ENCODE results near the gene MNS1.
"Not testable (repeated sequence)": the region's sequence is repeated elsewhere in the genome, so short reads cannot be mapped to it uniquely, and the experiment has no call there.

Gene MNS1

DNA sequence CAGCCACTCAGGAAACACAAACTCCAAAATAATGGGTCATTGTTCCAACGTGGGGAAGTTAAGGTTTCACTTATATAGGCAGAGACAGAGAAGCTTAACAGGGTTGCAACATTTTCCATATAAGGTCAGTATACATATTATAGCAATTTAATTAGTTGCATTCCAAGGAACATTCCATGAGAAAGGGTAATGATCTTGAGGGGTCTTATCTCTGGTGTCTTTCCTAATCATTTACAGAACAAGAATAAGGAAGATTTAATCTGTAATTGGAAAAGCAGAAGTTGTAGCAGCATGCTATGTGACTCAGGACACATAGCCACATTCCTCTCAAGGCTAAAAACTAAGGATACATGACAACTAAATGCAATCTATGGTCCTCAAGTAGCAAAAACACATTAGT, 4.9 kb downstream of the MNS1 start:
- no peak for DNase-seq
- in situ Hi-C loops (cut with HindIII; ENCODE audit: low pct_ligation_motif_present, low pct_unique_long_range_greater_than_20kb, low sequenced_read_pairs), result no loop called here

DNA sequence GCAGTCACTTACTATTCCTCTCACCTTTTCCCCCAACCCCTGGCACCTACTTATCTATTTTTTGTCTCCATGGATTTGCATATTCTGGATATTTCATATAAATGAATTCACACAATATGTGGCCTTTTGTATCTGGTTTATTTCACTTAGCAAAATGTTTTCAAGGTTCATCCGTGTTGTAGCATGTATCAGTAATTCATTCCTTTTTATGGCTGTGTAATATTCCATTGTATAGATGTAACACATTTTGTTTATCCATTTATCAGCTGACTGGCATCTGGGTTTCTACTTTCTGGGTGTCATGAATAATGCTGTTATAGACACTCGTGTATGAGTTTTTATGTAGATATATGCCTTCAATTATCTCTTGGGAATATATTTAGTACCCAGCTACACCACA, 5.8 kb downstream of the MNS1 start:
- DNase-seq, result no peak
- in situ Hi-C loops (cut with HindIII; ENCODE audit: low pct_ligation_motif_present, low pct_unique_long_range_greater_than_20kb, low sequenced_read_pairs), result no loop called here

DNA sequence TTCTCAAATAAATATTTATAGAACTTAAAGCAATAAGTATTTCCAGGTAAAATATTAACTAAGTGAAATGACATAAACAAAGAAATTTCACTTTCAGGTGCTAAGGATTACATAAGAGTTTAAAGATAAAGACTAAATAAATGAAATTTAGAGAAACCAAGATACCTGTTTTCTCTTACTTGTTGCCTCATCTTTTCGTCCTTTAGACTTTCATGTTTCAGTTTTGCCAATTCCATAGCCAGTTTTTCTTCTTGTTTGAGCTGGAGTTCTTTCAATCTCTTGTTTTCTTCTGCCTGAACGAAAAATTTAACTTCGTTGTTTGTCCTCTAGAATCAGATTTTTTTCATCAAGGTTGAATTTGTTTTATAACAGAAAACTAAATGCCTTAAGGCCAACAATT, 8.7 kb downstream of the MNS1 start:
- in situ Hi-C loops (cut with HindIII; ENCODE audit: low pct_ligation_motif_present, low pct_unique_long_range_greater_than_20kb, low sequenced_read_pairs), result no loop called here
- DNase-seq, result no peak

DNA sequence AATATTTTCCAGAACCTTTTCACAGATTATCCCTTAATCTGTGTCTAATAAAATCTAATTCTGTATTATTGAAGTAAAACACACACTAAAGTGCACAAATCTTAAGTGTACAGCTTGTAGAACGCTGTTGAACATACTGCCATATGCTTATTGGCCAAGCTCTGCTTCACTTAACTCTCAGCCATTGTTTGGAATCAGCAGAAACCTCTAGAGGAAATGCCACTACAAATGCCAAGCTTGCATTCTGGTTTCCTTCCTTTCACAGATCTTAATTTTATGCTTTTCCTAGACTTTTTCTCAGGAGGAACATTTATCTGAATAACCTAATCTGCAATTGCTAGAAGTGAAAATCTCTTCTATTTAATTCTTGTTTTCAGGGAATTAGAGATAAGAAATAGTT, 10.1 kb downstream of the MNS1 start:
- in situ Hi-C loops (cut with HindIII; ENCODE audit: low pct_ligation_motif_present, low pct_unique_long_range_greater_than_20kb, low sequenced_read_pairs), result no loop called here
- no peak for DNase-seq

DNA sequence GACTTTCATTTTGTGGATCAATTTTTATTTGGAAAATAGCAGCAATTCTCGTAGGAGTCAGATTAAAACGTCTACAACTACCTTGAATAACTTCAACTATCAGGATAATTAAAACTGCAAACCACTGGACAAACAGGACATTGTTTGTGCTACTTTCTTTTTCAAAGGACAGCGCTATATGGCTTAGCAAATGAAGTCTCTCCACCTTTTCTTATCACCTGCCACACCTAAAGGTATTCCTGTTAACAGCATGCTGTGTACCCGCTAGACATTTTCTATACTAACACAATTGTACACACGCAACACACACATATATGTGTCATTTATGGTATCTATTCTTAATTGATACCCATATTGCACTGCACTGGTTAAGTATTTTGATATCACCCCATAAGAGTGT, 19.2 kb downstream of the MNS1 start:
- in situ Hi-C loops (cut with HindIII; ENCODE audit: low pct_ligation_motif_present, low pct_unique_long_range_greater_than_20kb, low sequenced_read_pairs), result no loop called here

DNA sequence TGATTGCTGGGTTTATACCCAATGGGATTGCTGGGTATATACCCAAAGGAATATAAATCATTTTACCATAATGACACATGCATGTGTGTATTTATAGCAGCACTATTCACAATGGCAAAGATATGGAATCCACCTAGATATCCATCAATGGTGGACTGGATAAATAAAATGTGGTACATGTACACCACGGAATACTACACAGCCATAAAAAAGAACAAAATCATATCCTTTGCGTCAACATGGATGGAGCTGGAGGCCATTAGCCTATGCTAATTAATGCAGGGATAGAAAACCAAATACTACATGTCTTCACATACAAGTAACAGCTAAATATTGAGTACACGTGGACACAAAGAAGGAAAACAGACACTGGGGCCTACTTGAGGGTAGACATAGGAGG, 22.6 kb downstream of the MNS1 start:
- in situ Hi-C loops (cut with HindIII; ENCODE audit: low pct_ligation_motif_present, low pct_unique_long_range_greater_than_20kb, low sequenced_read_pairs), result no loop called here
- DNase-seq, result no peak

More for the DNA sequence above, 19.2 kb downstream of the MNS1 start:
- DNase-seq, result no peak

DNA sequence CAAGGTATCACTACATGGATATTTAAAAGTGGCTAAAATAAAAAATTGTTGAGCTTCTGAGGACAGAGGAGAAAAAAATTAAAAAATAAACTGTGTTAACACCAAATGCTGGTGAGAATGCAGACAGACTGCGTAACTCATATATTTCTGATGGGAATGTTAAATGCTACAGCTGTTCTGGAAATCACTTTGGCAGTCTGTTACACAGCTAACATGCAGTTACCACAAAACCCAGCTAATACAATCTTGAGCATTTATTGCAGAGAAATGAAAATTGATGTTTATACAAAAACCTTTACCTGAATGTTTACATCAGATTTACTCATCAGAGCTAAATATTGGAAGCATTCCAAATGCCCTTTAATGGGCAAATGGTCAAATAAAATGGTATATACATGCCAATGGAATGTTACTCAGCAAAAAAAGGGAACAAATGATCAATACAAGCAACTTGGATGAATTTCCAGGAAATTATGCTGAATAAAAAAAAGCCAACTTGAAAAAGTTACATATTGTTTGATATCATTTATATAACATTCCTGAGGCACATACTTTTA, 24.6 kb downstream of the MNS1 start:
- in situ Hi-C loops (cut with HindIII; ENCODE audit: low pct_ligation_motif_present, low pct_unique_long_range_greater_than_20kb, low sequenced_read_pairs), result no loop called here
- DNase-seq, result no peak

DNA sequence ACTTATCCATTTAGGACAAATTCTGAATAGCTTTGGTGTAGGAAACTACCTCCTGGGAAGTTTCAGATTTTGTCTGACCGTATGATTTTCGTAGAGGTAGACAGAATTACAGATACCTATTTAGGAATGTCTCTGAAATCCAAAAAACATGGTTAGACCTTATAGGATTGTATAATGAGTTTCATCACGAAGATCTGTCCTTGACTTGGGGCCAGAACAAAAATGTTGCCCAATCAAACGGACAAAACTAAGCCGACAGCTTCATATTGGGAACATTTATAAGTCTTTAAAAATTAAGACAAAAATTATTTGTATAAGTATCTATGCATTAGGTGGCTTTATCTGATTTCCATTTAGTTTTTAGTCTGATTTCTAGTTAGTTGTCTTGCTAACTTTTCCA, 32.6 kb downstream of the MNS1 start:
- in situ Hi-C loops (cut with HindIII; ENCODE audit: low pct_ligation_motif_present, low pct_unique_long_range_greater_than_20kb, low sequenced_read_pairs), result no loop called here
- DNase-seq, result no peak

DNA sequence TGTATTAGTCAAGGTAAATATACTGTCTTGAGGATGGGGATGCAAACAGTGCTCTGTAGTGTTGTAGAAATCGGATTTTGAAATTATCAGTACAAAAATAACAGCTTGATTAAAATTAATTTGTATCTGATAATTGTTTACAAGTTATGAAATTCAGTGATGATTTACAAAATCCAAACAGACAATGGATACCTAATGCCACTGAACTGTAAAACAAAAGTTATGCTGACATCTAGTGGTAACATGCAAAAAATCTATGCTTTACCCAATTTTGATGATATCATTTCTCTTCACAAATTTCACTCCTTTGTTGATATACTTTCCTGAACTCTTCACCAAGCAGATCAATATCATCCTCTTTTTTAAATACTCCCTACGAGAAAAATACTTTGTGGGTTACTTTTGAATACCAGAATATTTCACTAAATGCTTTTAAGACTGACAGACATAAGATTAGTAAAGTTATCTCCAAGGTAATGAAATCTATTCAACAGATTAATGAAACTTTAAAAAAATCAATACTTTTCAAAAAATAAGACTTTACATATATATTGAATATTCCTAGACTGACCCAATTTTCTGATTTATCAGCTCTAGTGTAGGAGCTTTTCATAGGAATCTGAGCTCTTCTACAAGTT, 36.0 kb downstream of the MNS1 start:
- in situ Hi-C loops (cut with HindIII; ENCODE audit: low pct_ligation_motif_present, low pct_unique_long_range_greater_than_20kb, low sequenced_read_pairs), result no loop called here
- peak; percentile 41 for DNase-seq

DNA sequence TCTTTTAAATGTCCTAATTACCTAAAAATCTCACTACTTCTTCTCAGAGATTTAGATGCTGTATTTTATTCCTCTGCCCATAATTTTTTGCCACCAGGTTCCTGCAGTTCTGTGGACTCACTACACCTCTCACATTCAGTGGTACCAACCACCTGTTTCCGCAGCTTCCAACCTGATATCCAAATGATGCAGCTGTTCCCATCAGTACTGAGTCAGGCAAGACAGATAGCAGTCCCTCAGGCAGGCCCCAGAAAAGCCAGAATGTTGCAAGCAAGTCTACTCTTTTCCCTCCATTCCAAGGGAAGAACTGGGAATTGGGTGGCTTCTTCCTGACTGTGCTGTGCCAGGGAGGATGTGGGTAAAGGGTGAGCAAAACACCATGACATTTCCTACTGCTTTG, 39.0 kb downstream of the MNS1 start:
- in situ Hi-C loops (cut with HindIII; ENCODE audit: low pct_ligation_motif_present, low pct_unique_long_range_greater_than_20kb, low sequenced_read_pairs), result no loop called here
- DNase-seq, result no peak

DNA sequence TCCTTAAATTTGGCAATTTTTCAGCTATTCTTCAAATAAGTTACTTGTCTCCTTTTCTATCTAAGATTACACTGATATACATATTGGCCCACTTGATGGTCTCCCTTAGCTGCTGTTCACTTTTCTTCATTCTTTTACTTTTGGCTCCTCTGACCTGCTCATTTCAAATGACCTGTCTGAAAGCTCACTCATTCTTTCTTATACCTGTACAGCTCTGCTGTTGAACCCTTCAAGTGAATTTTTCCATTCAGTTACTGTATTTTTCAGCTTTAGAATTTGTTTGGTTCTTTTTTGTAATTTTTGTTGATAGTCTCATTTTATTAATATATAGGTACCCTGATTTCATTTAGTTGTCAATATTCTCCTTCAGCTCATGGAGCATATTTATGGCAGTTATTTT, 39.7 kb downstream of the MNS1 start:
- in situ Hi-C loops (cut with HindIII; ENCODE audit: low pct_ligation_motif_present, low pct_unique_long_range_greater_than_20kb, low sequenced_read_pairs), result no loop called here
- no peak for DNase-seq

DNA sequence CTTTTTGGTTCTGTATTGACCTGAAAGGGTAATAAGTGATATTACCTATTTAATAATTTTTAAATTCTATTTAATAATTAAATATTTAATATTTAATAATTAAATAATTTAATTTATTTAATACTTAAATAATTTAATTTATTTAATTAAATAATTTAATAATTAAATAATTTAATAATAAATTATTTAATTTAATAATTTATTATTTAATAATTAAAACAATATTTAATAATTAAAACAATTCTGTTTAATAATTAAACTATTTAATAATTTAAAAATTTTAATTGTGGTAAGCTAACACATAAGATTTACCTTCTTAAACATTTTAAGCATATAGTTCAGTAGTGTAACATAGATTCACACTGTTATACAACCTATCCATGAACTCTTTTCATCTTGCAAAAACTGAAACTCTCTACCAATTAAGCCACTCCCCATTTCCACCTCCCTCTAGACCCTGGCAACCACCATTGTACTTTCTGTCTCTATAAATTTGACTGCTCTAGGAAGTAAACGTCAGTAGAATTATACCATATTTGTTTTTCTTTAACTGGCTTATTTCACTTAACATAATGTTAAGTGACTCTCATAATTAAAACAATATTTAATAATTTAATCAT, 51.7 kb downstream of the MNS1 start:
- DNase-seq; in situ Hi-C loops (cut with HindIII; ENCODE audit: low pct_ligation_motif_present, low pct_unique_long_range_greater_than_20kb, low sequenced_read_pairs): not testable (repeated sequence)

DNA sequence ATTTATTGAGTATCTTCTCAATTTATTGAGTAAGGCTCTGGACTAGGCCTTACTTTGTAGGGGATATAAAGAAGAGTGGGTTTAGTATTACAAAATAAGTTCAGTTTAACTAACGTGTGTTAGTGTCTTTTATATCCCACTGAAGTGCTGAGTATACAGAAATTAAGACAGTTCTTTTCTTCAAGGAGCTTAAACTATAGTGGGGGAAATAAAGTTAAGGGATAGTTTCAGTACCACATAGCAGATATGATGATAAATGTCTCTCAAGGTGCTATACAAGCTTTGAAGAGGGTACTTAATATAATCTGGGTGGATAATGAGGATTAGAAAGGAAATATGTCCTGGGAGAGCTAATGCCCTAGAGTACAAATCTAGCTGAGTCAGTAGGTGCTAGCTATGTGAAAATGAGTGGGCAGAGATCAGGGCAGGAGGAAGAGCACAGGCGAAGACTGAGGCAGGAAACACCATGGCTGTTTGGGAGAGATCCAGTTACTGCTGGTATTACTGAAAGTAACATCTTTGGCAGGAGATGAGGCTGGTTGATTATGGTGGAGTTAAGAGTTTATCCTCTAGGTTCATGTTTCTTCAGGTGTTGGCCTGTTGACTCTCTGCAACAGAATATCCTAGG, 53.7 kb downstream of the MNS1 start:
- in situ Hi-C loops (cut with HindIII; ENCODE audit: low pct_ligation_motif_present, low pct_unique_long_range_greater_than_20kb, low sequenced_read_pairs), result no loop called here

DNA sequence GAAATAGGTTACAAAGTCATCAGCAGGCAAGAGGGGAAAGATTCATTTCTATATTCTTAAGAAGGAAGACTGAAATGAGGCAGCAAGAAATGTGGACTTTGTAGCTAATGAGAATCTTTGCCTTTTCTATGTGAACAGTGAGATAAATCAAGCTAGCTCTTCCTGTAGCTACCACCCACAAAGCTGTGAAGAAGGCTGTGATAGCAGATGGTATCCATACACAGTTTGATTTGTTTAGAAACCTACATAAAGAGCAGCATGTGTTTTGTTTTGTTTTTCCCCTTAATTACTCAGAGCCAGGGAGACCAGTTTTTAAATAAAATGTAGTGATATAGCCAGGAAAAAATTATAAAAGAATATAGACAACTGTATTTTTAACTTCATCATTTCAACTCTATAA, 54.2 kb downstream of the MNS1 start:
- DNase-seq, result no peak
- in situ Hi-C loops (cut with HindIII; ENCODE audit: low pct_ligation_motif_present, low pct_unique_long_range_greater_than_20kb, low sequenced_read_pairs), result no loop called here

More for the DNA sequence above, 53.7 kb downstream of the MNS1 start:
- no peak for DNase-seq

DNA sequence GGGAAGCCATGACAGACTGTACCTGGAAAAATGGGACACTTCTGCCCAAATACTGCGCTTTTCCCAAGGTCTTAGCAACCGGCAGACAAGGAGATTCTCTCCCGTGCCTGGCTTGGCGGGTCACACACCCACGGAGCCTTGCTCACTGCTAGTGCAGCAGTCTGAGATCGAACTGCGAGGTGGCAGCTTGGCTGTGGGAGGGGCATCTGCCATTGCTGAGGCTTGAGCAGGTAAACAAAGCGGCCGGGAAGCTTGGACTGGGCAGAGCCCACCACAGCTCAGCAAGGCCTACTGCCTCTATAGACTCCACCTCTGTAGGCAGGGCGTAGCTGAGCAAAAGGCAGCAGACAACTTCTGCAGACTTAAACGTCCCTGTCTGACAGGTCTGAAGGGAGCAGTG, 65.7 kb downstream of the MNS1 start:
- DNase-seq; in situ Hi-C loops (cut with HindIII; ENCODE audit: low pct_ligation_motif_present, low pct_unique_long_range_greater_than_20kb, low sequenced_read_pairs): not testable (repeated sequence)

DNA sequence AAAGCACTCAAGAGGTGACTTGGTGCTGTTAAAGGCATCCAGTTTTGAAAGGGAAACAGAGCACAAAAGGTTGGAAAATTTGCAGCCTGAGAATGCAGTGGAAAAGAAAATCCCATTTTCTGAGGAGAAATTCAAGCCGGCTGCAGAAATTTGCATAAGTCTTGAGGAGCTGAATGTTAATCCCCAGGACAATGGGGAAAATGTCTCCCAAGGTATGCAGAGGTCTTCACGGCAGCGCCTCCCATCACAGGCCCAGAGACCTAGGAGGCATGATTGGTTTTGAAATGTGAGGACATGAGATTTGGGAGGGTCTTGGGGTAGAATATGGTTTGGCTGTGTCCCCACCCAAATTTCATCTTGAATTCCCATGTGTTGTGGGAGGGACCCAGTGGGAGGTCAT, 67.6 kb downstream of the MNS1 start:
- DNase-seq; in situ Hi-C loops (cut with HindIII; ENCODE audit: low pct_ligation_motif_present, low pct_unique_long_range_greater_than_20kb, low sequenced_read_pairs): not testable (repeated sequence)

DNA sequence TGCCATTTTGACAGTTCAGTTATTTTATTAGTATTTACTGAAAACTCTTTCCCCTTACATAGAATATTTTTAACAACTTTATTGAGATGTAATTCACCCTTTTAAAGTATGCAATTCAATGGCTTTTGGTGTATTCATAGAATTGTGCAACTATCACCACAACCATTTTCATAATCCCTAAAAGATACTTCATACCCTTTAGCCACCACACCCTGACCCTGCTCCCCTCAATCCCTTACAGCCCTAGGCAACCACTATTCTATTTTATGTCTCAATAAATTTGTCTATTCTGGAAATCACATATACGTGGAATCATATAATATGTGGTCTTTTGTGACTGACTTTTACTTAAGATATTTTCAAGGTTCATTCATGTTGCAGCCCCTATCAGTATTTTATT, 70.0 kb downstream of the MNS1 start:
- DNase-seq, result no peak
- in situ Hi-C loops (cut with HindIII; ENCODE audit: low pct_ligation_motif_present, low pct_unique_long_range_greater_than_20kb, low sequenced_read_pairs), result no loop called here

DNA sequence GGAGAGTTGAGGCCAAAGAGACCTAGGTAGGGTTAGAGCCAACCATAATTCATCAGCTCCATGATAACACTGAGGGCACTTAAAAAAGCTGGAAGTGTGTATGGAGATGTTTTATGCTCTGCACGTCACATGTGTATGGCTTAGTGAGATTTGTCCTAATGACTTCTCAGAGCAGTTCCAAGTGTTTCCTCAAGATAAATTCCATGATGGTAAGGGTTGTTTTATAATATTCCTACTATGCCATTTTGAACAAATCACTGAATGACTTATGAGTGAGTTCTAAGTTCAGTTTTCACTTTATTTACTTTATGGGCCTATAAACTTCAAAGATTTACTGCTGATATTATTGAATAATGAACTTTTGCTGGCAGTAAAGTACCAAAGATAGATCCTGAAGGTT, 71.7 kb downstream of the MNS1 start:
- DNase-seq, result no peak
- in situ Hi-C loops (cut with HindIII; ENCODE audit: low pct_ligation_motif_present, low pct_unique_long_range_greater_than_20kb, low sequenced_read_pairs), result no loop called here

DNA sequence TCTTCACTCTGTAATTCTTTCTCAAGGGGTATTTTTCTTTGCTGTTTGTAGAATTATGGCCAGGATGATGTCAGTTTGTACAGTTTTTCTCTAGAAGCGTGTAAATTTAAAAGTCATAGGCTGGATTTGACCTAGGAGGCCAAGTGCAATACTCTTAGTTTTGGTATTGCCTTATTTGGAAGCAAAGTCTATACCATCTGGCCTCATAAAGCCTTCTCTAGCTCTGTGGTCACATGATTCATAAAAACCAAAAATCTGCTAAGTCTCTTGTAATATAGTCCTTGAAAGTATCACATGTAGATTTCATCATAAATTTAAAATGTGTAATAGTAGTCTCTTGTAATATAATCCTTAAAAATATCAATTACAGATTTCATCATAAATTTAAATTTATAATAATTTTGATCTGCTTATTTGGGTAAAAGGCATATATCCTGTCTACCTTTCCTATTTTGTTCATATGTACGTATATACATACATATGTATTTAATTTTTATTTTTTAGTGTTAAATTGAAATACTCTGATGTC, 74.1 kb downstream of the MNS1 start:
- in situ Hi-C loops (cut with HindIII; ENCODE audit: low pct_ligation_motif_present, low pct_unique_long_range_greater_than_20kb, low sequenced_read_pairs), result no loop called here
- DNase-seq, result no peak

DNA sequence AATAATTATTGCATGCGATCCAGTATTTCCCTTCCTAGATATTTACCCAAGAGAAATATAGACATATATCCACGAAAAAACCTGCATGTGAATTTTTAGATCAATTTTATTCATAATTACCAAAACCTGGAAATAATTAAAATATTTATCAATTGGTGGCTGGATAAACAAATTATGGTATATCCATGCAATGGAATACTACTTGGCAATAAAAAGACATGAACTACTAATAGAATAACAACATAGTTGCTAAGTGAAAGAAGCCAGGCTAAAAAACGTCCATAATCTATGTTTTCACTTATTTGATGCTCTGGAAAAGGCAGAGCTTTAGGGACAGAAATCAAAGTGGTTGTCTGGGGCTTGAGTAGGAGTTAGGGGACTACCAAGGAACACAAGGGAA, 79.0 kb downstream of the MNS1 start:
- DNase-seq, result no peak
- in situ Hi-C loops (cut with HindIII; ENCODE audit: low pct_ligation_motif_present, low pct_unique_long_range_greater_than_20kb, low sequenced_read_pairs), result no loop called here

Data from ACHN (cell line).